Suppressor macrophage (primary cell): ENCODE measurements around the gene FAM114A1.

Source experiments
- DNase-seq, 4 experiments: peaks; one replicate each; pipeline ENCODE4 v3.0.0-alpha.2; 2020 to 2022
- total RNA-seq, 17 experiments: gene quantifications; one replicate each; lab custom pipeline; 2026; ENCODE audit warnings: mixed read lengths in 6 of 17, inconsistent platforms in 3 of 17; lab: John Stamatoyannopoulos, UW

FAM114A1 gene
- 7.6 to 25.4 (median 17.6) reads per million in 17 experiments for total RNA-seq

- peak; percentile 86 to 96 (median 92) for DNase-seq
These were observed at the start of gene FAM114A1 for GRCh38 chr4:38867478-38868058. Gene FAM114A1, plus strand, starts transcription at chr4:38867806. Its CDS starts 10,273 bp downstream, at chr4:38878079.

GRCh38 chr4:38818441-38818976 is 49.1 kb upstream of the FAM114A1 start:
- peak; percentile 22 to 77 (median 64) for DNase-seq

GRCh38 chr4:38819569-38819968 is 48.0 kb upstream of the FAM114A1 start:
- DNase-seq = no peak

GRCh38 chr4:38820329-38821061 is 47.1 kb upstream of the FAM114A1 start:
- no peak for DNase-seq

- DNase-seq = no peak
These were observed 45.9 kb upstream of the FAM114A1 start for GRCh38 chr4:38821739-38822138.

- no peak for DNase-seq
These were observed 44.8 kb upstream of the FAM114A1 start for GRCh38 chr4:38822748-38823303.

- DNase-seq = no peak
These were observed 43.8 kb upstream of the FAM114A1 start for GRCh38 chr4:38823766-38824165.

GRCh38 chr4:38829237-38829636 is 38.4 kb upstream of the FAM114A1 start:
- no peak for DNase-seq

- no peak for DNase-seq
These were observed 36.0 kb upstream of the FAM114A1 start for GRCh38 chr4:38831653-38832052.

- peak; percentile 23 to 62 (median 52) for DNase-seq
These were observed 35.4 kb upstream of the FAM114A1 start for GRCh38 chr4:38832206-38832605.

- no peak for DNase-seq
These were observed 34.7 kb upstream of the FAM114A1 start for GRCh38 chr4:38832624-38833528.

GRCh38 chr4:38834570-38834969 is 33.0 kb upstream of the FAM114A1 start:
- no peak for DNase-seq

GRCh38 chr4:38837334-38837733 is 30.3 kb upstream of the FAM114A1 start:
- no peak for DNase-seq

- DNase-seq = peak in 1 of 4 experiments; percentile 62
These were observed 29.8 kb upstream of the FAM114A1 start for GRCh38 chr4:38837849-38838248.

GRCh38 chr4:38842994-38843393 is 24.6 kb upstream of the FAM114A1 start:
- DNase-seq = no peak

- peak in 2 of 4 experiments; percentile 20 to 30 for DNase-seq
These were observed 21.6 kb upstream of the FAM114A1 start for GRCh38 chr4:38846015-38846414.

GRCh38 chr4:38855466-38855865 is 12.1 kb upstream of the FAM114A1 start:
- peak; percentile 17 to 35 (median 27) for DNase-seq

GRCh38 chr4:38856046-38856445 is 11.6 kb upstream of the FAM114A1 start:
- DNase-seq = peak; percentile 70 to 80 (median 75)

- peak; percentile 78 to 87 (median 82) for DNase-seq
These were observed 10.9 kb upstream of the FAM114A1 start, which contains the start of gene TLR6 for GRCh38 chr4:38856524-38857337. Gene TLR6, minus strand, starts transcription at chr4:38856817. Its CDS starts 27,344 bp downstream, at chr4:38829473.

- peak; percentile 84 to 97 (median 89) for DNase-seq
These were observed 10.1 kb upstream of the FAM114A1 start for GRCh38 chr4:38857354-38858096.

- no peak for DNase-seq
These were observed 9.5 kb upstream of the FAM114A1 start for GRCh38 chr4:38858097-38858420.
